T-helper 1 cell treated with Interleukin-12 subunit alpha and Interleukin-12 subunit beta and Interleukin-4 antibody, amounts not matched to agents 30 μg/mL and 1 μg/mL, for 36 hours (primary cell): ENCODE measurements around the gene IL1A.

Experiments used
- H3K27ac Mint-ChIP-seq: one replicate; pipeline ENCODE4 v1.8.0; 2021; ENCODE audit warnings: mild to moderate bottlenecking, mixed read lengths
- H3K27me3 Mint-ChIP-seq: one replicate; pipeline ENCODE4 v1.8.0; 2021; ENCODE audit warnings: low read depth, mixed read lengths
- H3K36me3 Mint-ChIP-seq: one replicate; pipeline ENCODE4 v1.8.0; 2021; ENCODE audit warnings: low read depth, mixed read lengths
- H3K4me1 Mint-ChIP-seq: one replicate; pipeline ENCODE4 v1.8.0; 2021; ENCODE audit warnings: low read depth, mixed read lengths
- H3K4me3 Mint-ChIP-seq: one replicate; pipeline ENCODE4 v1.8.0; 2021; ENCODE audit warnings: mild to moderate bottlenecking, moderate library complexity, mixed read lengths
- H3K9me3 Mint-ChIP-seq: one replicate; pipeline ENCODE4 v1.8.0; 2021; ENCODE audit warnings: mixed read lengths

Gene IL1A

GRCh38 chr2:112791019-112791418 is 6.7 kb upstream of the IL1A start:
- peaks cover 4% of the 10 kb centered on the region for H3K36me3 Mint-ChIP-seq
- H3K27ac Mint-ChIP-seq = no peak overlapping the region
- H3K27me3 Mint-ChIP-seq = peaks cover 13% of the 10 kb centered on the region
- H3K4me3 Mint-ChIP-seq = no peak overlapping the region
- H3K9me3 Mint-ChIP-seq = no peaks in the 10 kb centered on the region
- peaks cover 21% of the 10 kb centered on the region for H3K4me1 Mint-ChIP-seq

GRCh38 chr2:112790305-112790704 is 6.0 kb upstream of the IL1A start:
- Mint-ChIP-seq H3K4me3 (no peak overlapping the region), H3K36me3 (peaks cover 4% of the 10 kb centered on the region), H3K27ac (no peak overlapping the region), H3K4me1 (peaks cover 19% of the 10 kb centered on the region), H3K27me3 (peaks cover 13% of the 10 kb centered on the region), H3K9me3 (no peaks in the 10 kb centered on the region)

GRCh38 chr2:112789186-112789585 is 4.9 kb upstream of the IL1A start:
- Mint-ChIP-seq H3K4me1 (peaks cover 18% of the 10 kb centered on the region), H3K27ac (no peak overlapping the region), H3K27me3 (peaks cover 22% of the 10 kb centered on the region)

GRCh38 chr2:112788653-112789052 is 4.4 kb upstream of the IL1A start:
- Mint-ChIP-seq H3K36me3 (peaks cover 3% of the 10 kb centered on the region), H3K9me3 (no peaks in the 10 kb centered on the region), H3K27me3 (peaks cover 23% of the 10 kb centered on the region), H3K4me1 (peaks cover 16% of the 10 kb centered on the region), H3K4me3 (no peak overlapping the region), H3K27ac (no peak overlapping the region)

More at GRCh38 chr2:112789186-112789585, 4.9 kb upstream of the IL1A start:
- Mint-ChIP-seq H3K9me3 (no peaks in the 10 kb centered on the region), H3K36me3 (peaks cover 4% of the 10 kb centered on the region), H3K4me3 (no peak overlapping the region)

GRCh38 chr2:112787729-112788393 is 3.6 kb upstream of the IL1A start:
- H3K27me3 Mint-ChIP-seq = peaks cover 27% of the 10 kb centered on the region
- H3K27ac Mint-ChIP-seq = no peak overlapping the region
- H3K4me3 Mint-ChIP-seq = no peak overlapping the region
- H3K36me3 Mint-ChIP-seq = no peaks in the 10 kb centered on the region
- no peaks in the 10 kb centered on the region for H3K9me3 Mint-ChIP-seq
- H3K4me1 Mint-ChIP-seq = peaks cover 12% of the 10 kb centered on the region

- no peaks in the 10 kb centered on the region for H3K9me3 Mint-ChIP-seq
- peaks cover 12% of the 10 kb centered on the region for H3K4me1 Mint-ChIP-seq
- H3K4me3 Mint-ChIP-seq = no peak overlapping the region
- no peaks in the 10 kb centered on the region for H3K36me3 Mint-ChIP-seq
- peaks cover 31% of the 10 kb centered on the region for H3K27me3 Mint-ChIP-seq
- no peak overlapping the region for H3K27ac Mint-ChIP-seq
Observed at GRCh38 chr2:112787294-112787693, 3.0 kb upstream of the IL1A start.

- Mint-ChIP-seq H3K36me3 (peaks cover 4% of the 10 kb centered on the region), H3K4me1 (peaks cover 14% of the 10 kb centered on the region), H3K27me3 (peaks cover 31% of the 10 kb centered on the region), H3K9me3 (no peaks in the 10 kb centered on the region), H3K4me3 (peak overlapping the region; percentile 4), H3K27ac (peak overlapping the region; percentile 42)
Observed at GRCh38 chr2:112783187-112783714, 1.0 kb downstream of the IL1A start.

GRCh38 chr2:112782234-112782799 is 2.0 kb downstream of the IL1A start:
- Mint-ChIP-seq H3K9me3 (no peaks in the 10 kb centered on the region), H3K27me3 (peaks cover 34% of the 10 kb centered on the region), H3K27ac (no peak overlapping the region), H3K4me3 (no peak overlapping the region), H3K4me1 (peaks cover 16% of the 10 kb centered on the region), H3K36me3 (peaks cover 4% of the 10 kb centered on the region)

- H3K27ac Mint-ChIP-seq = no peak overlapping the region
- peaks cover 12% of the 10 kb centered on the region for H3K36me3 Mint-ChIP-seq
- H3K9me3 Mint-ChIP-seq = peaks cover 5% of the 10 kb centered on the region
- H3K4me1 Mint-ChIP-seq = peaks cover 23% of the 10 kb centered on the region
- peaks cover 27% of the 10 kb centered on the region for H3K27me3 Mint-ChIP-seq
- no peak overlapping the region for H3K4me3 Mint-ChIP-seq
Observed at GRCh38 chr2:112779598-112779997, 4.7 kb downstream of the IL1A start.

GRCh38 chr2:112777036-112777435 is 7.3 kb downstream of the IL1A start:
- peaks cover 15% of the 10 kb centered on the region for H3K36me3 Mint-ChIP-seq
- peak overlapping the region; percentile 73 for H3K27ac Mint-ChIP-seq
- peaks cover 16% of the 10 kb centered on the region for H3K4me1 Mint-ChIP-seq
- peak overlapping the region; percentile 66 for H3K4me3 Mint-ChIP-seq
- H3K27me3 Mint-ChIP-seq = peaks cover 14% of the 10 kb centered on the region
- peaks cover 5% of the 10 kb centered on the region for H3K9me3 Mint-ChIP-seq

- Mint-ChIP-seq H3K9me3 (peaks cover 5% of the 10 kb centered on the region), H3K27me3 (peaks cover 14% of the 10 kb centered on the region), H3K4me1 (peaks cover 16% of the 10 kb centered on the region), H3K27ac (no peak overlapping the region), H3K4me3 (no peak overlapping the region), H3K36me3 (peaks cover 15% of the 10 kb centered on the region)
Observed at GRCh38 chr2:112776113-112776512, 8.2 kb downstream of the IL1A start.

- Mint-ChIP-seq H3K27me3 (peaks cover 14% of the 10 kb centered on the region), H3K27ac (no peak overlapping the region), H3K4me3 (no peak overlapping the region)
Observed at GRCh38 chr2:112774536-112775285, 9.6 kb downstream of the IL1A start.

GRCh38 chr2:112773556-112773955 is 10.7 kb downstream of the IL1A start:
- Mint-ChIP-seq H3K27ac (no peak overlapping the region), H3K4me3 (no peak overlapping the region), H3K9me3 (peaks cover 5% of the 10 kb centered on the region), H3K4me1 (peaks cover 19% of the 10 kb centered on the region), H3K36me3 (peaks cover 15% of the 10 kb centered on the region), H3K27me3 (peaks cover 8% of the 10 kb centered on the region)

More at GRCh38 chr2:112774536-112775285, 9.6 kb downstream of the IL1A start:
- peaks cover 16% of the 10 kb centered on the region for H3K4me1 Mint-ChIP-seq
- H3K9me3 Mint-ChIP-seq = peaks cover 5% of the 10 kb centered on the region
- peaks cover 15% of the 10 kb centered on the region for H3K36me3 Mint-ChIP-seq

- peaks cover 23% of the 10 kb centered on the region for H3K4me1 Mint-ChIP-seq
- no peak overlapping the region for H3K27ac Mint-ChIP-seq
- H3K9me3 Mint-ChIP-seq = peaks cover 7% of the 10 kb centered on the region
- H3K4me3 Mint-ChIP-seq = no peak overlapping the region
- peaks cover 15% of the 10 kb centered on the region for H3K36me3 Mint-ChIP-seq
- peaks cover 8% of the 10 kb centered on the region for H3K27me3 Mint-ChIP-seq
Observed at GRCh38 chr2:112772911-112773475, 11.3 kb downstream of the IL1A start.
